ENCODE measurements around the gene CCDC91.
"Not testable (repeated sequence)": the region's sequence is repeated elsewhere in the genome, so short reads cannot be mapped to it uniquely, and the experiment has no call there.

CCDC91 gene

DNA sequence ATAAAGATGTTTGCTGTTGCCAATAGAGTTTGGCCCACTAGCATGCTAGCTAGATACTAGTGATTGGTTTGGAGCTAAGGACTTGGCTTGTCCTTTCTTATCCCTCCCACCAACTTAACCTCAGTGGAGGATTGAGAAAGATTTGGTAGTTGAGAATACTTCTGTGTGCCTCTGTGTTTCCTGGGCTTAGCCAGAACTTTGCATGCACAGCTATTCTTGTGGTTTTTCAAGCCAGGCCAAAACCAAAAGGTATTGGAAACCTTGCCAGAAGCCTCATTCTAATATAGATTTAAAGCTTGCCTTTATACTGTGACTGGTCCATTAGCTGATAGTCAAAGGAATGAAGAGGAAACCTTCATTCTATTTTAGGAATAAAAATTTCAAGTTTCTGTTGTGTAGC, 188.5 kb downstream of the CCDC91 start:
- DNase-seq: no peak

DNA sequence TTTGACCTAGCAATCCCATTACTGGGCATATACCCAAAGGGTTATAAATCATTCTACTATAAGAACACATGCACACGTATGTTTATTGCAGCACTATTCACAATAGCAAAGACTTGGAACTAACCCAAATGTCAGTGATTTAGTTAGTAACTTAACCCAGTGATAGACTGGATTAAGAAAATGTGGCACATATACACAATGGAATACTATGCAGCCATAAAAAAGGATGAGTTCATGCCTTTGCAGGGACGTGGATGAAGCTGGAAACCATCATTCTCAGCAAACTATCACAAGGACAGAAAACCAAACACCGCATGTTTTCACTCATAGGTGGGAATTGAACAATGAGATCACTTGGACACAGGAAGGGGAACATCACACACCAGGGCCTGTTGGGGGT, 189.5 kb downstream of the CCDC91 start:
- DNase-seq: not testable (repeated sequence)

GRCh38 chr12:28383368-28383767, 193.1 kb downstream of the CCDC91 start:
- DNase-seq: no peak

GRCh38 chr12:28388879-28389278, 198.6 kb downstream of the CCDC91 start:
- no peak for DNase-seq

DNA sequence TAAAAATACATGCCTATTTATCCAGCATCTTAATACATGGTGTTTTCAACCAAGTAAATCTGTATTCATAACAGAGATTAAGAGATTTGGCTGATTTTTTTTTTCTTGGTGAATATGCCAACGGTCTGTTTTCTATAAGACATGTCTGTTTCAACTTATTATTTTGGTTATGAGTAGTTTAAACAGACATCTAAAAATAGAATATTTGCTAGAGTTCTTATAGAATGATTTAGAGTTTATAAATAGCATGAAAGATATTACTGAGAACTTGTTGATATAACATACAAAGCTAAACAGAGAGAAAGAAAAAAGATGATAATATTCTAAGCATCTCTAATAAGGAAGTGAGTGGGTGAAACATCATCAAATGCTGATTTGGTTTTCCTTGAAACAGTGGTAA, 199.9 kb downstream of the CCDC91 start:
- no peak for DNase-seq

DNA sequence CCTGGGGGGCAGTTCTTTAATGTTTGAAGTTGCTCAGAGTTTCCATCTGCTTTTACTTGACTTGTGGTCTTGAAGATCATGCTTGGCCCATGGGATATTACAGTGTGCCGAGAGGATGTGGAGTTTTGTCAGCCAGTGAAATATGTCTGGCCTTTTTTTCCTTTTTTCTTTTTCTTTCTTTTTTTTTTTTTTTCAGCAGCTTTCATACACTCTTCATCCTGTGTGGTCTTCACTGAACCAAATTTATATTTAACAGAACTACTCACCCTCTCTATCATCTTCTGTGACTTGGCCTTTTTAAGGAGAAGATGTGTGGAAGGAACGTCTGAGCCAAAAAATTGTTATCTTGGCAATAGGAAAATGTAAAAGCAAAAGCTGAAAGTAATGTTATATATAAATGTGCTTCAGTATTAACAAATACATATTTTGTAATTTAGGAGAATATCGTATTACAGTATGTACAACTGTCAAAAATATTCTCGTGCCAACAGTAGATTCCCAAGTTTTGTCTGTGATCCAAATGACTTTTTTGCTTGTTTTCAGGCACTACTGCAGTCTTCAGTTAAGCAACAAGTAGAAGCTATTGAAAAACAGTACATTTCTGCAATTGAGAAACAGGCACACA, 200.6 kb downstream of the CCDC91 start:
- DNase-seq: no peak

DNA sequence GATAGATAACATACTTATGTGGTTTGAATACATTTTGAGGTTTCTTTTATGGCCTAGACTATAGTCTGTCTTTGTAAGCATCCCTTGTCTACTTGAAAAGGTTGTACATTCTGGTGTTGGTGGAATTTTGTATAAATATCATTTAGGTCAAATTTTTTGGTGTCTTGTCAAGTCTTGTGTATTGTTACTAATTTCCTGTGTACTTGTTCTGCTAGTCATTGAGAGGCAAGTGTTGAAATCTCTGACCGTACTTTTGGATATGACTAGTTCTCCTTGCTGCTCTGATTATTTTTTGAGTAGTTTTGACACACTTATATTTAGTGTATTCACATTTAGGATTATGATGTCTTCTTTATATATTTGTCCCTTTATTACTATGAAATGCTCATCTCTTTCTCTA, 219.6 kb downstream of the CCDC91 start:
- DNase-seq: no peak

- DNase-seq: no peak
These were observed 223.3 kb downstream of the CCDC91 start for GRCh38 chr12:28413460-28414109.

DNA sequence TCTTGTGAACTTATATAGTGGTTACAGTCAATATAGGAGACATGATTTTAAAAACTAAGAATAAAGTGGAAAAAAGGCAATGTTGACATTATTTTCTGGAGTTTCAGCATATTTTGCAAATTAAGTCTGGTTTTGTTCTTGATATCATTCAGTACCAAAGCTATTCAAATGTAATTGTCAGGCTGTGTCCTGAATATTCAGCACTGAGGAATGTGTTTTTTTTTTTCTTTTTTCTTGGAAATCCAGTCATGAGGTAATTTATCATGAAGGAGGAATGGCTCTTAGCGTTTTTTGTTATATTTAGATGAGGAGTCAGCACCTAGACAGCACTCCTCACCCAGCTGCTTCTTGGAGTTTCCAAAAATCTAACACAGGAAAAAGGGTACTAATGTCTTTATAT, 225.5 kb downstream of the CCDC91 start:
- no peak for DNase-seq

DNA sequence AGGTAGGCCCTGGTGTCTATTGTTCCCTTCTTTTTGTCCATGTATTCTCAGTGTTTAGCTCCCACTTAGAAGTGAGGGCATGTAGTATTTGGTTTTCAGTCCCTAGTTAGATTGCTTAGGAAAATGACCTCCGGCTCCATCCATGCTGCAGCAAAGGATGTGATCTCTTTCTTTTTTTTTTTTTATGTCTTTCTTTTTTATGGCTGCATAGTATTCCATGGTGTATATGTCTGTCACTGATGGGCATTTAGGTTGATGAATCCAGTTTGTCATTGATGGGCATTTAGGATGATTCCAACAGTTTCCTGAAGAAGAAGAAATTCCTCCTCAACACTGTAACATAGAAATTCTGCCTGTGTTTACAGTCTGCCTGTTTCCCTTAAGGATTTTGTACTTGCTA, 231.1 kb downstream of the CCDC91 start:
- DNase-seq: no peak

DNA sequence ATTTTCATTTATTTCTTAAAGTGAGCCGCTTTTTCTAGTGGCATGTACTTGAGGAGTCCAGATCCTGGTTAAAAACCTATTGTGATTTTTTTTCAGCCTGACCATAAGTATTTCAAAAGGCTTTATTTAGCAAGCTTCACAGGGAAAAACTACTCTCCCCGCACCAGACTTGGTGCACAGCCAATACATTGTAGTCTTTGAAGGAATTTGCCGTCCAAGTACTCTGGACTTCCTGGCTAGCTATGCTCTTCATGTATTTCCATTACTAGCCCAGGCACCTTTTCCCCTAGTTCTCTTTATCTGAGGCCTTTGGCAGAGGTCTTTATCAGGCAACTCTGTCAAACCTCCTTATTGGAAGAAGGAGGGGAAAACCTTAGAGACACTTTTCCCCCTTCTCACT, 234.7 kb downstream of the CCDC91 start:
- DNase-seq: no peak

DNA sequence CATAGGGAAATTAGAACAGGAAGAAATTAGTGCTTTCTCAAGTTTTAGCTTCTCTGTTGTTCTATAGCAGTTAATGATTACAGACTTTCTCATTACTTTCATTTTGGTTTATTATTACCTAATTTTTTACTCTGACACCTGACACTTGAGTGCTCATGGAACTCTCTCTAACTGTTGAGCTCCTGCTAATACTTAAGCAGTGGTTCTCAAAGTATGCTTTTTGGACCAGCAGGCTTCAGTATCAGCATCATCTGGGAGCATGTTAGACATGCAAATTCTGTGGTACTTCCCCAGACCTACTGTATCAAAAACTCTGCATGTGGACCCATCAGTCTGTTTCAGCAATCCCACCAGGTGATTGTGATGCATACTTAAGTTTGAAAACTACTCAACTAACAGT, 235.3 kb downstream of the CCDC91 start:
- peak; percentile 24 to 56 for DNase-seq

- no peak for DNase-seq
These were observed 236.8 kb downstream of the CCDC91 start for GRCh38 chr12:28427046-28427445.

- no peak for DNase-seq
These were observed 249.9 kb downstream of the CCDC91 start for GRCh38 chr12:28440081-28440608.

- no peak for DNase-seq
These were observed 251.8 kb downstream of the CCDC91 start for GRCh38 chr12:28442101-28442500.

DNA sequence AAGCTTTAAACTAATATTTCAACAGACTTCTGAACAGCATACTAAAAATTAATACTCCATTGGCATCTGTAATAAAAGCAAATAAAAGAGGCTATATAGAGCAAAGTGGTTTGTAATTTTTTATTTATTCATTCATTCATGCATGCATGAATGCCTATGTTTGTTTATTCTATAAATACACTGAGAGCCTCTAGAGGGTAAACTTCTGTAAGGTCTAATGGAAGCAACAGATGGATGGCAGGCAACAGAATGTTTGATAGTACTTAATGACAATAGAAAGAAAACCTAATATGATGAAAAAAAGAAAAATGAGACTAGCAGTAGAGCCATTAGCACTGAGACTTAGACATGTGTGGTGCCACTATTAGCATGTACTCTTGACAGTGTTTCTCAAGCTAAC, 253.1 kb downstream of the CCDC91 start:
- DNase-seq: peak; percentile 15 to 22

GRCh38 chr12:28446031-28446430, 255.8 kb downstream of the CCDC91 start:
- DNase-seq: no peak

GRCh38 chr12:28453686-28454085, 263.4 kb downstream of the CCDC91 start:
- no peak for DNase-seq

GRCh38 chr12:28456934-28457710, 266.9 kb downstream of the CCDC91 start:
- DNase-seq: no peak

DNA sequence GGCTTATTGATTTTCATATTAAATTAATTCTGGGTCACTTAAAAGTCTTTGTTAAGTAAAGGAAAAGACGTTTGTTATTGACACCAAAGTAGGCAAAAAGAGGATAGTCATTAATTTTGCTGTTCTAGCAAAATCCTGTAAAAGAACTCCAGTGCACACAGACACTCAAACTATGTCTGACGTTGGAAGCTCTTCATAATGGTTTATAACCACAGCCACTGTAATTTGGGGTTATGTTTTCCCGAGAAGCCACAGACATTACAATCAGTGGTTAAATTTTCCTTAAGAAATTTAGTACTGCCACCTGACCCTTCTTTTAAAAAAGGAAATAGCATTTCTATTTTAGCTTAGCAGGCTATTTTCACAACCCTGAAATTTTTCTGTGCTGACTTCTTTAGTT, 267.5 kb downstream of the CCDC91 start:
- DNase-seq: no peak

DNA sequence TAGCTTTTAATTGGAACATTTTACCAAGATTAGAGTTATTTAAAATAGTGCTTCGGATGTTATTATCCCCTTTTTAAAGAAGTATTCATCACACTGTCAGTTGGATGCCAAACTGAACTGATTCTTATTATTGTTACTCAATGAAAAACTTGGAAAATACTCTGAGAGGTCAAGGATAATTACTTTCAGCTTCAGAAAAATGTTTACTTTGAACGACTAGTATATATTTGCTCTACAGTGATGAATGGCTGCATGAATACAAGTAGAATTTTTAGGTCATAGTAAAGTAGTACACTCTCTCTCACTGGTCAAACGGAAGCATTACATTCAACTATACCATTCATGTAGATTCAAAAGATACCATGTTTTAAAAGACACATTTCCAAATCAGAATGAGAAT, 269.2 kb downstream of the CCDC91 start:
- no peak for DNase-seq

- DNase-seq: peak; percentile 61 to 63
These were observed 270.3 kb downstream of the CCDC91 start for GRCh38 chr12:28460420-28461130.

DNA sequence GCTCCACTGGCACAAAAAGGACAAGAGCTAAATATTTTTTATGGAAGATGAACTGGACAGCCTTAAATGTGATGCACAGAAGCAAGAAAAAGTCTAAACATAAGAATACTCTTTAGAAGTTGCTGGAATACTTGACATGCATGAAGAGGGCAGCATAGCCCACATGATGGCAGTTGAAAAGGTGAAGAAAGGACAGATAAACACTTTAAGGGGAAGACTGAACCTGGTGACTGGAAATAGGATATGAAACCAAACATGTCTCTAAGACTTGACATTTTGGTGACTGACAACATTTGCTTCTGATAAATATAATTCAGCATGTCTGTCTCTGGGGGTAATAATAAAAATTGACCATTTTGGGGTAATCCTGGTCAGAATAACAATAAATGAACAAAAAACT, 273.1 kb downstream of the CCDC91 start:
- DNase-seq: no peak

Measured in NCI-H526 (cell line).